Measurements from ENCODE around the gene SRSF8. TPM values are rescaled to one million over a fixed set of nuclear protein-coding genes. Genes with fewer than 3 reads are reported as not detected.

SRSF8 gene
- total RNA-seq, 2 experiments from 2014 or later = 67.2 to 67.9 TPM

DNA sequence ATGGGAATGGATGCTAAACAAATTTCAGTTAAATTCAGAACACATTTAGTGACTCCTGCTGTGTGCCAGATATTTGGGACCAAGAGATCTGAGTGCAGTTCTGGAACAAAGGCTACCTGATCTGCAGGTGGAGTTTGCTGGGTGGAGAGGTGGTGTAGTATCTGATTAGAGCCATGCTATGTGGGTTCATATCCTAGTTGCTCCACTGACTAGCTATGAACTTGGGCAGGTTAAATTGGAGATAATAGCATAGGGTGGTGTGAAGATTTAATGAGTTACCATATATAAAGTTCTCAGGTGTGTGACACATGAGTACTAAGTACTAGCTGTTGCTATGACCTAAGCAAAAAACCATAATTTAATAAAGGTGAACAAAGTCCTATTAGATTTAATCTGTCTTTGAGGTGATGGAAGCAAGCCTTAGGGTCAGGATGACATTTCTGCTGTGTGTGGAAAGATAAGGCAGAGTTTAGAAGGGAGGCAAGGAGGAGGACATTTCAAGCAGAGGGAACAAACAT, 25.0 kb downstream of the SRSF8 start:
- H3K9me3 ChIP-seq (ENCODE audit: control insufficient read depth in 1 of 2, insufficient read depth in 1 of 2, low read length in 2 of 2) = no peaks in the 10 kb centered on the region
- peaks cover 34% of the 10 kb centered on the region for H3K4me1 ChIP-seq (ENCODE audit: insufficient read depth, low read length)
- DNase-seq (no peak), ATAC-seq (ENCODE audit: poor library complexity) (no peak)
- no peaks in the 10 kb centered on the region for H3K36me3 ChIP-seq (ENCODE audit: insufficient read depth, low read length)
- H3K4me1 Mint-ChIP-seq (ENCODE audit: low read depth) = peaks cover 50% of the 10 kb centered on the region
- TF ChIP-seq, protein P1, sequence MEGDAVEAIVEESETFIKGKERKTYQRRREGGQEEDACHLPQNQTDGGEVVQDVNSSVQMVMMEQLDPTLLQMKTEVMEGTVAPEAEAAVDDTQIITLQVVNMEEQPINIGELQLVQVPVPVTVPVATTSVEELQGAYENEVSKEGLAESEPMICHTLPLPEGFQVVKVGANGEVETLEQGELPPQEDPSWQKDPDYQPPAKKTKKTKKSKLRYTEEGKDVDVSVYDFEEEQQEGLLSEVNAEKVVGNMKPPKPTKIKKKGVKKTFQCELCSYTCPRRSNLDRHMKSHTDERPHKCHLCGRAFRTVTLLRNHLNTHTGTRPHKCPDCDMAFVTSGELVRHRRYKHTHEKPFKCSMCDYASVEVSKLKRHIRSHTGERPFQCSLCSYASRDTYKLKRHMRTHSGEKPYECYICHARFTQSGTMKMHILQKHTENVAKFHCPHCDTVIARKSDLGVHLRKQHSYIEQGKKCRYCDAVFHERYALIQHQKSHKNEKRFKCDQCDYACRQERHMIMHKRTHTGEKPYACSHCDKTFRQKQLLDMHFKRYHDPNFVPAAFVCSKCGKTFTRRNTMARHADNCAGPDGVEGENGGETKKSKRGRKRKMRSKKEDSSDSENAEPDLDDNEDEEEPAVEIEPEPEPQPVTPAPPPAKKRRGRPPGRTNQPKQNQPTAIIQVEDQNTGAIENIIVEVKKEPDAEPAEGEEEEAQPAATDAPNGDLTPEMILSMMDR (IDR thresholded peaks at IDR 0.05) = no peak
- H3K27ac ChIP-seq (ENCODE audit: low read depth in 1 of 2, low read length in 2 of 2) = no peak overlapping the region
- no peaks in the 10 kb centered on the region for H3K27me3 ChIP-seq (ENCODE audit: control insufficient read depth in 1 of 2, insufficient read depth in 2 of 2, low read length in 2 of 2)
- no peaks in the 10 kb centered on the region for H3K27me3 Mint-ChIP-seq
- peak overlapping the region; percentile 91 for H3K4me3 Mint-ChIP-seq
- peaks cover 10% of the 10 kb centered on the region for H3K36me3 Mint-ChIP-seq (ENCODE audit: low read depth)
- H3K9me3 Mint-ChIP-seq = no peaks in the 10 kb centered on the region
- ChIA-PET POLR2A (interaction anchor here (0.8 to 5.3 kb wide), 4 partner anchors 24 to 698 kb away, joined by 3 to 266 read pairs (median 63); partner anchors contain the start of genes CEP57, FAM76B and SRSF8), CTCF (interaction anchor here (7.2 kb wide), 1 partner anchor 23 kb away, joined by 67 read pairs; the partner anchor contains the start of gene SRSF8)
- H3K4me3 ChIP-seq (ENCODE audit: low read length) = no peak overlapping the region
- intact Hi-C loops (cut with DNase I, micrococcal nuclease) = loop anchor here in 1 of 2 experiments (2.0 to 5.0 kb wide), 3 partner anchors 57 to 701 kb away; partner anchors contain the start of genes CEP57 and SESN3
- peak overlapping the region; percentile 95 for H3K27ac Mint-ChIP-seq

DNA sequence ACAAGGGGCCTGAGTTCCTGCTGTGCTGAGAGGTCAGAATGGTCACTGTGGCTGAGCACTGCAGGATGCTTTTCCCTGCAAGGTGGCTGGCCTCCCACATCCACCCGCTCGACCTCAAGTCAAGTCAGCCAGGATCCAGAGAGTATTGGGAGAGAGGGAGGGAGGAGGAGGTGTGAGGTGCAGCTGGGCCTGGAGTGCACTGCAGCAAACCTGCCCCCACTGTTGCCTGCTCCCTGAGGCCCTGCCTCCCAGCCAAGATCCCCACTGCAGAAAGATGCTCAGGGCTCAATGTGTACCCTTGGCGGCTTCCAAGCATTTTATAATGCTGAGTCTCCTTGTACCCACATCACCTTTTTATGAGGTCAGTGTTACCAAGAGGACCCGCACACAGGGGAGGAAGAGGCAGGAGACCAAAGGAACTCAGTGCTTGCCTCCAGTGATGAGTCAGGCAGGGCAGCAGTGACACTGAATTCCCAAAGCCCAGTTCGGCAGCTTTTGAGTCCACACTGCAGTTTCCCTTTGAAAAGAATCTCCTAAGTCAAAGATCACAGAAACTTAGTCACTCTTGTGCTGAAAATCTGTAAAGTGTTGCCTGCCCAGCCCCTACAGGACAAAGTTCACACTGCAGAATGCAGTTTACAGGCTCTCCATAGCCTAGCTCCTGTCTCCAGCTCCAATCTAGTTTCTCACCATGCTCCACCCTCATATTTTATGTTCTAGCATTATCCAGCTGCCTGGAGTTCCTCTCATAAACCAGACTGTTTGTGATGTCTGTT, 26.0 kb downstream of the SRSF8 start:
- H3K36me3 Mint-ChIP-seq (ENCODE audit: low read depth) = peaks cover 10% of the 10 kb centered on the region
- ChIA-PET POLR2A (interaction anchor here (2.3 kb wide), 1 partner anchor 26 kb away, joined by 15 read pairs; the partner anchor contains the start of gene SRSF8), CTCF (interaction anchor here (0.8 to 7.2 kb wide), 6 partner anchors 13 to 612 kb away, joined by 3 to 67 read pairs (median 4); partner anchors contain the start of gene SRSF8)
- Histone ChIP-seq H3K4me1 (ENCODE audit: insufficient read depth, low read length) (peaks cover 34% of the 10 kb centered on the region), H3K36me3 (ENCODE audit: insufficient read depth, low read length) (no peaks in the 10 kb centered on the region), H3K27me3 (ENCODE audit: control insufficient read depth in 1 of 2, insufficient read depth in 2 of 2, low read length in 2 of 2) (no peaks in the 10 kb centered on the region), H3K27ac (ENCODE audit: low read depth in 1 of 2, low read length in 2 of 2) (no peak overlapping the region), H3K4me3 (ENCODE audit: low read length) (no peak overlapping the region), H3K9me3 (ENCODE audit: control insufficient read depth in 1 of 2, insufficient read depth in 1 of 2, low read length in 2 of 2) (no peaks in the 10 kb centered on the region)
- H3K27me3 Mint-ChIP-seq = no peaks in the 10 kb centered on the region
- H3K9me3 Mint-ChIP-seq = no peaks in the 10 kb centered on the region
- DNase-seq (peak in 8 of 14 experiments; percentile 3 to 55 (median 22)), ATAC-seq (ENCODE audit: poor library complexity) (no peak)
- H3K27ac Mint-ChIP-seq = peak overlapping the region; percentile 0
- H3K4me1 Mint-ChIP-seq (ENCODE audit: low read depth) = peaks cover 50% of the 10 kb centered on the region
- TF ChIP-seq, protein P1 (IDR thresholded peaks at IDR 0.05) = peak; percentile 55
- intact Hi-C loops (cut with DNase I, micrococcal nuclease) = loop anchor here in 1 of 2 experiments (5.0 kb wide), 2 partner anchors 140 to 700 kb away; partner anchors contain the start of genes CEP57 and SESN3
- peak overlapping the region; percentile 17 for H3K4me3 Mint-ChIP-seq

DNA sequence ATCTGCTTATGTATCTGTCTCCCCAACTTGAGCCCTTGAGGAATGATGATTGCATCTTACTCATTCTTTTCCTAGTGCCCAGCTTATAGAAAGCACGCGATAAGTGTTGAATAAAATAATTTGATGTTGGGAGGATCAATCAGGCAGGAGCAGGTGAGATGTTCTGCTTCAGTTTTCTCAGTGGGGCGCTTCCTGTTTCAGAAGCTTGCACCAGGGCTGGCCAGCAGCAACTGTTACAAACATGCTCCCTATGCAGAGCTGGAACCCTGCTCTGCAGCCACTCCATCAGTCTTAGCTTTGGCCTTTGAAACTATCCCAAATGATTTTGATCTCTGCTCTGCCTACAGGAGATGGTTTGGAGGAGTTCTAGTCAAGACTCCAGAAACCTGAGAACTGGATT, 26.8 kb downstream of the SRSF8 start:
- Mint-ChIP-seq H3K36me3 (ENCODE audit: low read depth) (peaks cover 10% of the 10 kb centered on the region), H3K4me1 (ENCODE audit: low read depth) (peaks cover 48% of the 10 kb centered on the region), H3K27ac (peak overlapping the region; percentile 0), H3K4me3 (no peak overlapping the region), H3K9me3 (no peaks in the 10 kb centered on the region), H3K27me3 (no peaks in the 10 kb centered on the region)
- TF ChIP-seq, protein P1 (IDR thresholded peaks at IDR 0.05) = no peak
- no peaks in the 10 kb centered on the region for H3K9me3 ChIP-seq (ENCODE audit: control insufficient read depth in 1 of 2, insufficient read depth in 1 of 2, low read length in 2 of 2)
- DNase-seq (no peak), ATAC-seq (ENCODE audit: poor library complexity) (no peak)
- no peak overlapping the region for H3K27ac ChIP-seq (ENCODE audit: low read depth in 1 of 2, low read length in 2 of 2)
- ChIA-PET CTCF (interaction anchor here (0.8 to 7.2 kb wide), 6 partner anchors 12 to 612 kb away, joined by 3 to 67 read pairs (median 4); partner anchors contain the start of gene SRSF8), POLR2A (interaction anchor here (2.3 kb wide), 1 partner anchor 26 kb away, joined by 15 read pairs; the partner anchor contains the start of gene SRSF8)
- H3K36me3 ChIP-seq (ENCODE audit: insufficient read depth, low read length) = no peaks in the 10 kb centered on the region
- no peak overlapping the region for H3K4me3 ChIP-seq (ENCODE audit: low read length)
- intact Hi-C loops (cut with DNase I, micrococcal nuclease) = loop anchor here in 1 of 2 experiments (5.0 kb wide), 2 partner anchors 139 to 699 kb away; partner anchors contain the start of genes CEP57 and SESN3
- peaks cover 32% of the 10 kb centered on the region for H3K4me1 ChIP-seq (ENCODE audit: insufficient read depth, low read length)
- H3K27me3 ChIP-seq (ENCODE audit: control insufficient read depth in 1 of 2, insufficient read depth in 2 of 2, low read length in 2 of 2) = no peaks in the 10 kb centered on the region

Measured in CD4-positive, alpha-beta T cell (primary cell).